ENCODE measurements around the gene ODAD4.
"Not testable (repeated sequence)": the region's sequence is repeated elsewhere in the genome, so short reads cannot be mapped to it uniquely, and the experiment has no call there.

The ODAD4 gene

GRCh38 chr17:41919165-41919817 is 11.1 kb upstream of the ODAD4 start:
- H3K27ac ChIP-seq: peak overlapping the region; percentile 98
- TF ChIP-seq, protein P1, sequence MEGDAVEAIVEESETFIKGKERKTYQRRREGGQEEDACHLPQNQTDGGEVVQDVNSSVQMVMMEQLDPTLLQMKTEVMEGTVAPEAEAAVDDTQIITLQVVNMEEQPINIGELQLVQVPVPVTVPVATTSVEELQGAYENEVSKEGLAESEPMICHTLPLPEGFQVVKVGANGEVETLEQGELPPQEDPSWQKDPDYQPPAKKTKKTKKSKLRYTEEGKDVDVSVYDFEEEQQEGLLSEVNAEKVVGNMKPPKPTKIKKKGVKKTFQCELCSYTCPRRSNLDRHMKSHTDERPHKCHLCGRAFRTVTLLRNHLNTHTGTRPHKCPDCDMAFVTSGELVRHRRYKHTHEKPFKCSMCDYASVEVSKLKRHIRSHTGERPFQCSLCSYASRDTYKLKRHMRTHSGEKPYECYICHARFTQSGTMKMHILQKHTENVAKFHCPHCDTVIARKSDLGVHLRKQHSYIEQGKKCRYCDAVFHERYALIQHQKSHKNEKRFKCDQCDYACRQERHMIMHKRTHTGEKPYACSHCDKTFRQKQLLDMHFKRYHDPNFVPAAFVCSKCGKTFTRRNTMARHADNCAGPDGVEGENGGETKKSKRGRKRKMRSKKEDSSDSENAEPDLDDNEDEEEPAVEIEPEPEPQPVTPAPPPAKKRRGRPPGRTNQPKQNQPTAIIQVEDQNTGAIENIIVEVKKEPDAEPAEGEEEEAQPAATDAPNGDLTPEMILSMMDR (conservative IDR thresholded peaks at IDR 0.05): no peak
- 0 out of 2 replicates have a peak, but pooled peaks have one; percentile 21 for TF ChIP-seq ZFX (IDR thresholded peaks at IDR 0.05)

DNA sequence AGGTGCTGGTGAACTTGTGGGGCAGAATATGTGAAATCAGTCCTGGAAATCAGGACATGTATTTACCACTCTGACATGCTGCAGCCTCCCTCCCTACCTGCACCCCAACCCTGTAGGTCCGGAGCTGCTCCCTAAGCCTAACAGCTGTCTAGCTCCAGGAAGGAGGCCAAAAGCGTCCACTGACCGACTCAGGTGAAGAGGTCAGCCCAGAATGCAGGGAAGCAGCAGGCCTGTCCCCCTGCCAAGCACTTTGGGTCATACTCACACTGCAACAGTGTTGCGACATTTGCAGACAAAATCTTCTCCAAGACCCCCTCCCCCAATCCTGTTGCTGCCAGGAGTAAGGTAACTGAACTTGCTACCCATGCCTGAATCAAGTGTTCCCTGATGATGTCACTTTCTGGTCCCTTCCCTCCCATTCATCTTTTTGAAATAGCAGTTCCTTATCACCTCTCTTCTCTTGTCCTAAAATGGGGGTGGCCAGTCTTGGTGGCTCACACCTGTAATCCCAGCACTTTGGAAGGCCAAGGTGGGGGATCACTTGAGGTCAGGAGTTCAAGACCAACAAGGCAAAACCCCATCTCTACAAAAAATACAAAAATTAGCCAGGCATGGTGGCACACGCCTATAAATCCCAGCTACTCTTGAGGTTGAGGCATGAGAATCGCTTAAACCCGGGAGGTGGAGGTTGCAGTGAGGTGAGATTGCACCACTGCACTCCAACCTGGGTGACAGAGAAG is 10.4 kb upstream of the ODAD4 start:
- peak overlapping the region; percentile 98 for H3K27ac ChIP-seq
- no peak for TF ChIP-seq ZFX (IDR thresholded peaks at IDR 0.05)
- TF ChIP-seq, protein P1 (conservative IDR thresholded peaks at IDR 0.05): no peak

DNA sequence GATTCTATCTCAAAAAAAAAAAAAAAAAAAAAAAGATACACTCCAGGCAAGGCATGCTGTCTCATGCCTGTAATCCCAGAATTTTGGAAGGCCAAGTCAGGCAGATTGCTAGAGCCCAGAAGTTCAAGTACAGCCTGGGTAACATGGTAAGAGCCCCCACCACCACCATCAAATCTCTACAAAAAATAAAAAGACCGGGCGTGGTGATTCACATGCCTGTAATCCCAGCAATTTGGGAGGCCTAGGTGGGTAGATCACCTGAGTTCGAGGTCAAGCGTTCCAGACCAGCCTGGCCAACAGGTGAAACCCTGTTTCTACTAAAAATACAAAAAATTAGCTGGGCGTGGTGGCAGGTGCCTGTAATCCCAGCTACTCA is 9.8 kb upstream of the ODAD4 start:
- TF ChIP-seq ZFX (IDR thresholded peaks at IDR 0.05): no peak
- TF ChIP-seq, protein P1 (conservative IDR thresholded peaks at IDR 0.05): no peak
- H3K27ac ChIP-seq: peak overlapping the region; percentile 98

GRCh38 chr17:41925991-41926590 is 4.3 kb upstream of the ODAD4 start:
- H3K27ac ChIP-seq: no peak overlapping the region
- TF ChIP-seq, protein P1 (conservative IDR thresholded peaks at IDR 0.05): no peak
- TF ChIP-seq ZFX (IDR thresholded peaks at IDR 0.05): no peak

GRCh38 chr17:41928693-41929251 is 1.6 kb upstream of the ODAD4 start:
- TF ChIP-seq ZFX (IDR thresholded peaks at IDR 0.05): no peak
- TF ChIP-seq, protein P1 (conservative IDR thresholded peaks at IDR 0.05): no peak
- peak overlapping the region; percentile 49 for H3K27ac ChIP-seq

DNA sequence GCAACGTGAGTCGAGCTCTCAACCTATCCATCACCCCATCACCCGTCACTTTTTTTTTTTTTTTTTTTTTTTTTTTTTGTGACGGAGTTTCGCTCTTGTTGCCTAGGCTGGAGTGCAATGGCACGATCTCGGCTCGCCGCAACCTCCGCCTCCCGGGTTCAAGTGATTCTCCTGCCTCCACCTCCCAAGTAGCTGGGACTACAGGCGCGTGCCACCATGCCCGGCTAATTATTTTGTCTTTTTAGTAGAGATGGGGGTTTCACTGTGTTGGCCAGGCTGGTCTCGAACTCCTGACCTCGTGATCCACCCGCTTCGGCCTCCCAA is 378 bp downstream of the ODAD4 start:
- H3K27ac ChIP-seq: peak overlapping the region; percentile 66

GRCh38 chr17:41931715-41932114 is 1.3 kb downstream of the ODAD4 start:
- not testable (repeated sequence) for H3K27ac ChIP-seq

DNA sequence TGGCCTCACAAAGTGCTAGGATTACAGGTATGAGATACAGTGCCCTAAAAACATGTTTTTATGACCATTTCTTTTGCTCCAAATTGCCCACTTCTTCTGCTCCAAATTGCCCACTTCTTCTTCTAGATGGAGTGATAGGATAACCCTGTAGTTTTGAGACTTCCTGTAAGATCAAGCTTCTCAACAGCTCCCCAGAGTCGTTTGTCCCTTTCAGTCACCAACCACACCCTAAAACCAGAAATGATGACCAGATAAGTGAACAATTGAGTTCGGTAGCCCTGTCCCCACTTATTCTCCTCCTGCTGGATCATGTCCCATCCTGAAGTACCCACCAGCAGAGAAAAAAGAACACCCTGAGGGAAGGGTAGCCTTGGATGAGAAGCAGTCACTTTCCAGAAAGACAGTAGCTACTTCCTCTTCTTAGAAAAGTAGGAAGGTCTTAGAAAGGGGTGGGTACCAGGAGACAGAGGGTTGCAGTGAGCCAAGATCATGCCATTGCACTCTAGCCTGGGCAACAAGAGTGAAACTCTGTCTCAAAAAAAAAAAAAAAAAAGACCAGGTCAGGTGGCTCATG is 2.5 kb downstream of the ODAD4 start:
- no peak for TF ChIP-seq ZFX (IDR thresholded peaks at IDR 0.05)
- TF ChIP-seq, protein P1 (conservative IDR thresholded peaks at IDR 0.05): no peak
- H3K27ac ChIP-seq: no peak overlapping the region
